NK-92 (cell line): ENCODE results near the gene GLI1.
"Not testable (repeated sequence)": the region's sequence is repeated elsewhere in the genome, so short reads cannot be mapped to it uniquely, and the experiment has no call there.

Experiments used
- DNase-seq: peaks from one replicate; lab custom pipeline; 2025; ENCODE audit not compliant: unreplicated experiment; lab: John Stamatoyannopoulos, UW

The GLI1 gene

GRCh38 chr12:57475271-57476161 is 15.9 kb downstream of the GLI1 start:
- DNase-seq, result no peak

DNA sequence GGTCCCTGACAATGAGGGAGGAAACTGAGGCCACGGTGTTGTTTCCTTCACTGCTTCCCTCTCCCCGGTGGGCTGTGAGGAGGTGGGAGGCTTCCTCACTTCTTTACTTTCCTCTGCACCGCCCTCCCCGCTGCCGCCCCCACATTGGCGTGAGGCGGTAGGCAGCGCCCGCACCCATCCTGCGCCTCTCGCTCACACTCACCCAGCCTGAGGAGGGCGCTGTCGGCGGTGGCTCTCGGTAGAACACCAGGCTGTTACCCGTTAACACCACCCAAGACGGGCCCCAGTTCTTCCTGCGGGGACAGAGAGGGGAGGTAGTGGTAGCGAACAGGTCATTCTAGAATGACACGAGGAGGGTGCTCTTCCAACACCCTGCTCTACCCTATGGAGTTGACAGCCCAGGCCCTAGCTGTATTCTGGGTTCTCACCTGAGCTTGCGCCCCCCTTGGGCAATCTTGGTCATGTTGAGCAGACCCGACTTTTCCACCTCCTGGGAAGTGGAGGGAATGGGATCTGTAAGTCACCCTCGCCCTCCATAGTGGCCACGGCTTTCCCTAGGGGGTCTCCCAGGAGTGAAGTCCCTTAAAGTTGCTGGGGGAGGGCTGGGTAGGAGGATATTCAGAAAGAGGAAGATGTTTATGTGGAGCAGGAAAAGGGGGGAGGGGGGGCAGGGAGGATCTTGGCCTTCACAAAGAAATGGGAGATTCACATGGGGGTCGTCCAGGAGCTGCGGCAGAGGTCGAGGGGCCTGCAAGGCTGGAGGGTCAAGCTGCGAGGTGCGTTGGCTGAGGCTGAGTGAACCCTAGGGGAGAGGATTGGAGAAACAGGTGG is 16.8 kb downstream of the GLI1 start:
- no peak for DNase-seq

DNA sequence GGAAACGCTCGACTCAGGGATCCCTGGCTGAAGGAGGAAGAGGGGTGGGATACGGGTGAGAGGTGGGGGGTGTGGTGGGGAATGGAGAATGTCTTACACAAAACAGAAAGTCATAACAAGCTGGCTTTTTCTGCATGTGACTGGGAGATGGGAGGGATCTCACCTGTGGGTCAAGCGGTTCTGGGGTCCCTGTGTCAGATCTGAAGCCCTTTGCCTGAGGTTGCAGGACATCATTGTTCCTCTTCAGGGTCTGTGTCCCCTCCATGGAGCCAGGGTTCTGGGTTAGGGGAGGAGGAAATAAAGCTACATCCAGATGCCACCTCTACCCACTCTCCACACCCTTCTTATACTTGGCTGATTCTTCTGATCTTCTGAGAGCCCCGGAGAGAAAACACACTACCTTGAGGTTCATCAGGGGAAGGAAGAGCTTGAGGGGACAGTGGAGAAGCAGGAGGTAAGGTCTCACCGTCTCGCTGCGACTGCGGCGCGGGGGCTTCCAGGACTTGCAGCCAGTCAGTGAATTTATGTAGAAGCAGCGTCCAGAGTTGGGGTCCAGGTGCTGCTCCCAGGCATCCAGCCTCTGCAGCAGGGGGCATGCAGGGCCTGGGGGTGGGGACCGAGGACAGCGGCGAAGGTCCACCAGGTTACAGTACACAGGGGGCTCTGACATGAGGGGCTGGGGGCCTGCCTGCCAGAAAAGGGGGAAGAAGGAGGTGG is 17.6 kb downstream of the GLI1 start:
- DNase-seq, result no peak

- no peak for DNase-seq
Observed at GRCh38 chr12:57477710-57478681, 18.4 kb downstream of the GLI1 start.

- DNase-seq, result no peak
Observed at GRCh38 chr12:57479043-57479375, 19.4 kb downstream of the GLI1 start.

DNA sequence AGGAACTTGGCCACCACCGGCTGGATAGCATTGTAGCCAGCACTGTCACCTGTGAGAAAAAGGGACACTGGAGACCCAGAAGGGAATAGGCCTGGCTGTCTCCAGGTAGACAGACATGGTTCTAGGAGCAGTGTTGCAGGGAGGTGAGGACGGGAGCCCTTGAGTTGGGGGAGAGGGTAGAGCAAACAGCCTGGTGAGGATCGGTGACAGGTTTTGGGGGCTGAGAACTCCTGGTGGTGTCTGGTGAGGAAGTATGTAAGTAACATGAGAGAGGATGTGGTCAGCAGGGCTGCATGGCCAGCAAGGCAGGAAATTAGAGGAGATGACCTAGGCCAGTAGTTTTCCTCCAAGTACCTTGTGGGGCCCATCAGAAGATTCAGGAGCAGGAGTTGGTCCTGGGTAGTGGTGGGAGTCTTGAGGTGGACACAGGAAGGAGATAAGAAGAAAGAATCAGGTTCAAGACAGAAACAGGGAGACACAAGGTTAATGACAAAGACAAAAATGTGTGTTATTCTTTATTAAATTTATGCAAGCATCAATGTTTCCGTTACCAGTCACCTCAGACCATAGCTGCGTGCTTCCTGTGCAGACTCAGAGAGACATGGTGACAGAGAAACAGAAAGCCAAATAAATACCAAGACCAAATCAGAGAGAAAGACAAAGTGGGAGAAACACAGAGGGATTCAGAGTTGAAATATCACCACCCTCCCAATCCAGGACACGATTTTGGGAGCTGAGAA is 20.0 kb downstream of the GLI1 start, which contains the start of gene ARHGAP9:
TSS of gene ARHGAP9 (minus strand) at position 491 of the 740 bp plus-strand sequence. CDS start at position 31, 460 bp downstream.
- DNase-seq, result no peak

- no peak for DNase-seq
Observed at GRCh38 chr12:57481671-57482070, 22.1 kb downstream of the GLI1 start.

DNA sequence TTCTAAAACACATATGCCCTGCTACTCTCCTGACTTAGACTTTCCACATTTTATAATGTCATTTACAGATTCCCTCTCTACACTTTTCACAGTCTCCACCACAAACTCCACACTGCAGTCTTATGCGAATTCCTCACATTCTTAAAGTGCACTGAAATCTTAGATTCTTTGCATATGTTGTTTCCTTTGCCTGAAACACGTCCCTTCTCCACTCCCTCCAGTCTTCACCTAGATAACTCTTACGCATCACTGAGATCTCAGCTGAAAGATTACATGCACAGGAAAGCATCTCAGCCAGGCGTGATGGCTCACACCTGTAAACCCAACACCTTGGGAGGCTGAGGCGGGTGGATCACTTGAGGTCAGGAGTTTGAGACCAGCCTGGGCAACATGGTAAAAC is 23.9 kb downstream of the GLI1 start:
- no peak for DNase-seq

GRCh38 chr12:57485695-57486094 is 26.1 kb downstream of the GLI1 start:
- DNase-seq, result no peak

DNA sequence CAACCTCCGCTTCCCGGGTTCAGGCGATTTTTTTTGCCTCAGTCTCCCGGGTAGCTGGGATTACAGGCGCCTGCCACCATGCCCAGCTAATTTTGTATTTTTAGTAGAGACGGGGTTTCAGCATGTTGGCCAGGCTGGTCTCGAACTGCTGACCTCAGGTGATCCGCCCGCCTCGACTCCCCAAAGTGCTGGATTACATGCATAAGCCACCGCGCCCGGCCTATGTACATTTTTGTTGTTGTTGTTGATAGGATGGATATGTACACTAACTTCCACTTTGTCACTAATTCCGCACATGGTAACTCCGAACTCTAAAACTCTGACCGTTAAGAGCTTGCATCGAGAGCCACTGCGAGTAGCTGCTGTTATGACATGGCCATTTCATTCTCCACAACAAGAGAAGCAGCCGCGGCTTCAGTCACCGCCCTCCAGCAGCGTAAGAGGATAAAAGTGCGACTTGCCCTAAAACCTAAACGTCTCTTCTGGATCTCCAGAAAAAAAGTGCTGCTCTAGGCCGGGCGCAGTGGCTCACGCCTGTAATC is 27.5 kb downstream of the GLI1 start:
- DNase-seq, result no peak

DNA sequence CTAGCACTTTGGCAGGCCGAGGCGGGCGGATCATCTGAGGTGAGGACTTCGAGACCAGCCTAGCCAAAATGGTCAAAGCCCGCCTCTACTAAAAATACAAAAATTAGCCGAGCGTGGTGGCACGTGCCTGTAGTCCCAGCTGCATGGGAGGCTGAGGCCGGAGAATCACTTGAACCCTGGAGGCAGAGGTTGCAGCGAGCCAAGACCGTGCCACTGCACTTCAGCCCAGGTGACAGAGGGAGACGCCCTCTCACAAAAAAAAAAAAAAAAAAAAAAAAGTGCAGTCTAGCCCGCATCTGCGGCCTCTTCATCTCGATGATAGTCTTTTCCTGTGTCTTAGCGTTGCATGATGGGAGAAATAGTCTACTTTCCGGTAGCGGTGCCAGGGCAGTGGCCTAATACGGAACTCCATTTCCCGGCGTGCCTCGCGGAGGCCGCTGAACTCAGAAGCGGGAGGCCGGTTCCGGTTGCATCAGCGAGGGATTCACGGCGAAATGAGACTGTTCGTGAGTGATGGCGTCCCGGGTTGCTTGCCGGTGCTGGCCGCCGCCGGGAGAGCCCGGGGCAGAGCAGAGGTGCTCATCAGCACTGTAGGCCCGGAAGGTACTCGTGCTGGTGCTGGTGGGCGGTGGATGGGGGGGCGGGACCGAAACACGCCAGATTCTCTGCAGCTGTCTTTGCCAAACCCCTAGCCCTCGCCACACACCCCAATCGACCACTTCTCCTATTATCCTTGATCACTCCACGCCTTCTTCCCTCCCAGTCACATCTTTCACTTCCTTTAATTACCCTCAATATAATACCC is 28.2 kb downstream of the GLI1 start, which contains the start of gene MARS1:
TSS of gene MARS1 (plus strand) at position 472 of the 805 bp plus-strand sequence. CDS start at position 495, 23 bp downstream.
- peak; percentile 43 for DNase-seq

GRCh38 chr12:57488402-57489156 is 29.0 kb downstream of the GLI1 start:
- no peak for DNase-seq

DNA sequence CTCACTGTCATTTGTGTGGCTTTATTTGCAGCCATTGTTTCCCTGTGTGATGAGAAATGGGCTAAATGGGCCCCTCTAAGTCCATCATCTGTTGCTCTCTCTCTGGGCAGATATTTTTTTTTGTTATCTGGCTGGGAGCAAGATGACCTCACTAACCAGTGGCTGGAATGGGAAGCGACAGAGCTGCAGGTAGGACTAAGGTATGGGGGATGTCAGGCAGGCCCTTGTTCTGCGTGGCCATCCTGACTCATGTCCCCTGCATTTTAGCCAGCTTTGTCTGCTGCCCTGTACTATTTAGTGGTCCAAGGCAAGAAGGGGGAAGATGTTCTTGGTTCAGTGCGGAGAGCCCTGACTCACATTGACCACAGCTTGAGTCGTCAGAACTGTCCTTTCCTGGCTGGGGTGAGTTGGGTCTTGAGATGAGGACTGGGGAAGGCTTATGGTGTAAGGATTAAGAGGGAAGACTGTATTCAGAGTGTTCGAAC is 29.6 kb downstream of the GLI1 start:
- no peak for DNase-seq

- DNase-seq, result no peak
Observed at GRCh38 chr12:57490126-57490525, 30.5 kb downstream of the GLI1 start.

DNA sequence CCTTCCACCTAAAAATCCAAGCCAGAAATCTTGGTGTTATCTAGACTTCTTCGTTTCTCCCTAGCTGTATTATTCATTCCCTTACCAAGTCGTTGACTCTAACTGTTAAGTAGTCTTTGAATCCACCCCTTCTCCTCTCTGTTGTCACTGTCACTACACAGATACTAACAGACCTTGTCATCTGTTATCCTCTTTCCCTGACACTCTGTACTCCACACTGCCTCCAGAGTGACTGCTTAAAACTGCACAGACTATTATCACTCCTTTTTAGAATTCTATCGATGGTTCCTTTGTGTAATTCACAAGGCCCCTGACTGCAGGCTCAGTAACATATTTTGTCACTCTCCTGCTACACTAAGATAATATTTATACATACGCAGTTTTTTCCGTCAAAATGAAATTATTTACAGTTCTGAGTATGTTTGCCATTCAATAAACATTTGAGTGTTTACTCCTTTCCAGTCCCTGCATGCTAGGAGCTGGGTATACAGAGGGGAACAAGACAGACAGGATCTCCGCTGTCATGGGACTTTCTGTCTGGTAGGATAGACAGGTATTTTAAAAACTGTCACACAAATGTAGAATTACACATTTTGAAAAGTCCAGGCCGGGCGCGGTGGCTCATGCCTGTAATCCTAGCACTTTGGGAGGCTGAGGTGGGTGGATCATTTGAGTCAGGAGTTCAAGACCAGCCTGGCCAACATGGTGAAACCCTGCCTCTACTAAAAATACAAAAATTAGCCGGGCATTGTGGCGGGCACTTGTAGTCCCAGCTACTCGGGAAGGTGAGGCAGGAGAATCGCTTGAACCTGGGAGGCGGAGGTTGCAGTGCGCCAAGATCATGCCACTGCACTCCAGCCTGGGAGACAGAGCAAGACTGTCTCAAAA is 32.1 kb downstream of the GLI1 start:
- no peak for DNase-seq

DNA sequence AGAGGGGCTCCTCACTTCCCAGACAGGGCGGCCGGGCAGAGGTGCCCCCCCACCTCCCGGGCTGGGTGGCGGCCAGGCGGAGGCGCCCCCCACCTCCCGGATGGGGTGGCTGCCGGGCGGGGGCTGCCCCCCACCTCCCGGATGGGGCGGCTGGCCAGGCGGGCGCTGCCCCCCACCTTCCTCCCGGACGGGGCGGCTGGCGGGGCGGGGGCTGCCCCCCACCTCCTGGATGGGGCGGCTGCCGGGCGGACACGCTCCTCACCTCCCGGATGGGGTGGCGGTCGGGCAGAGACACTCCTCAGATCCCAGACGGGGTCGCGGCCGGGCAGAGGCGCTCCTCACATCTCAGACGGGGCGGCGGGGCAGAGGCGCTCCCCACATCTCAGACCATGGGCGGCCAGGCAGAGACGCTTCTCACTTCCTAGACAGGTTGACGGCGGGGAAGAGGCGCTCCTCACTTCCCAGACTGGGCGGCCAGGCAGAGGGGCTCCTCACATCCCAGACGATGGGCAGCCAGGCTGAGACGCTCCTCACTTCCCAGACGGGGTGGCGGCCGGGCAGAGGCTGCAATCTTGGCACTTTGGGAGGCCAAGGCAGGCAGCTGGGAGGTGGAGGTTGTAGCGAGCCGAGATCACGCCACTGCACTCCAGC is 35.6 kb downstream of the GLI1 start:
- not testable (repeated sequence) for DNase-seq
